Stimulated activated CD4-positive, alpha-beta T cell treated with anti-CD3 and anti-CD28 coated beads, Interleukin-4, amount 100 ng/mL, for 48 hours (primary cell): ENCODE results near the gene FLOT2.
A peak's percentile ranks its signal among the peaks of the same experiment; 100 is the strongest.
"Not testable (repeated sequence)": the region's sequence is repeated elsewhere in the genome, so short reads cannot be mapped to it uniquely, and the experiment has no call there.

Experiments
- DNase-seq, 2 donors: peaks; one replicate each; pipeline ENCODE4 v3.0.0-alpha.2; 2020; ENCODE audit warnings: low read depth in 2 of 2

The FLOT2 gene

GRCh38 chr17:28916302-28916934 lies 18.9 kb upstream of the FLOT2 start:
- DNase-seq = no peak

- no peak for DNase-seq
Measured at GRCh38 chr17:28912938-28913333, 15.4 kb upstream of the FLOT2 start.

DNA sequence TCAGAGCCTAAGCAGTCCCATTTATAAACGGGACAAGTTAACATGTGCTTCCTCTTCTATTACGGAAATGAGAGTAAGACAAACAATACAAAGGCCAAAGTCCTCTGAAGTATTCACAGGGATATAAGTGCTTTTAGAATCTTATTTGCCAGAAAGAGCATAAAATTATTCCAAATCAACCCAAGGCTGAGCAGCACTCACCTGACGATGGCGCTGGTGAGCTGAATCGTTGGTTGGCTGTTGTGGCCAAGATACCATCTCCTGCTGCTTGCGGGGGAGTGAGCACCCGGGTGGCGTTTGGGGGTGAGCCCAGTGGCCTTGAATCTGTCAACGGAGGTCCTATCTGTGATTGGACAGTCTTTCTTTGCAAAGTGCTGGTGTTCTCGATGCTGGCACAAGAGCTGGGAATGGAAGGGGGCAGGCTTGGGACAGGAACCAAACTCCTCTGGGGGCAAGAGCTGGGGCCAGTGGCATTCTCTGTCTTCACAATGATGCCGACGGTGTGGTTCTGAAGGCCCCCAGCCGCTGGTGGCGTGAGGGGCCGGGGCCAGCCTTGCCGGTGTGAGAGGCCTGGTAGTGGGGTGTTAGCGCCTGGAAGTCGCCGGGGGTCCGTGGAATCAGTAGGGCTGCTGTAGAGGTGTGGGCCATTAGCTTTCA lies 14.9 kb upstream of the FLOT2 start:
- DNase-seq = no peak

- DNase-seq = no peak
Measured at GRCh38 chr17:28911411-28912045, 14.0 kb upstream of the FLOT2 start.

- DNase-seq = no peak
Measured at GRCh38 chr17:28910534-28910933, 13.0 kb upstream of the FLOT2 start.

DNA sequence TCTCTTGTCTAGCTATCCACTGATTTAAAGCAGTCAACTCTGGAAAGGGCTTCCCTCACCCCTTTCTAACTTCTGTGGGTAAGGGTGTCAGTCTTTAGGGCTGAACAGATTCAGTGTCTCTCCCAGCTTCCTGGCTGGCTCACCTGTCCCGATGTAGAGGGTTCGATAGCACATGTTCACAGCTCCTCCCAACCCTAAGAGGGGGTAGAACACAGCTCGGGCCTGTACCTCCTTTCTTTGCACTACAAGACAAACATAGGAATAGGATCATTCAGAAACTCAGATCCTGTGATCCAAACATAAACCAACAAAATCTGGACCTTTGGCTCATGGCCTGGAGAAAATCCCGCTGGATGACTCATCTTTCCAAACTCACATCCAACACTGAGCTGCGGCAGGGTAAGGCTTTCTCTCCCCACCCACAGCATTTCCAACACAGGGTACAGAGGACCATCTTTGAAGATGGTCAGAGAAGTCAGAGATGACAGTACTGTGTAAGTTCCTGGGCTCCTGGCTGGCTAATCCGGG lies 11.2 kb upstream of the FLOT2 start:
- no peak for DNase-seq

GRCh38 chr17:28907709-28908475 lies 10.4 kb upstream of the FLOT2 start:
- DNase-seq = no peak

DNA sequence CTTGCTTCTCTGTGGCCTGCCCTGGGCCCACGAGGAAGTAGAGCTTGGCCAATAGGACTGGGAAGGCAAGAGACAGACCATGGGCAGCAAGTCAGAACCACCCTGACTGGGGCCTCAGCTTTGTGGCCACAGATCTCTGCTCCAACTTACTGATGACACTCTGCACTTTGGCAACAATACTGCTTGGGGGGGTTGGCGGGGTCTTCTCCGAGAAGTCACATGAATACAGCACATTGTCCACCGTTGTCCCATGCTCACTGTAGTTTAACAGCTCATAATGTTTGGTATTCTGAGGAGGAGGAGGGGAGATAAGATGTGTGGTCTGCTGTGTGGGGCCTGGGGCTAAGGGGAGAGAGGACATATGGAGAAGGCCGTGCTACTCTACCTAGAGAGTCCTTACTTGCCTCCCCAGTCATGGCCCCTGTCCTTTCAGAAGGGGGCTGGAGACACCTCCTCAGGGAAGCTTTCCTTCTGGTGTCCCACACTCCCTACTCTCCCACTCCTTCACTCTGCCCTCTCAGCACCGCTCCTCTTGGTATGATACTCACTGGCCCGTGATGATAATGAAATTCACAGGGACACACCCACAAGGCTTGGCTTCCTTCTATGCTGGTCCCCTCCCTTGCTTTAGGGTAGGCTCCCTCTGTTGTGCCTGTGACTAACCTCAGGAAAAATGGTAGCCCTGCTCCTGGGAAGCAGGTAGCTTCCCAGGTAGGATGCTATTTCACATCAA lies 9.3 kb upstream of the FLOT2 start:
- DNase-seq = no peak

GRCh38 chr17:28906276-28906675 lies 8.7 kb upstream of the FLOT2 start:
- DNase-seq = no peak

DNA sequence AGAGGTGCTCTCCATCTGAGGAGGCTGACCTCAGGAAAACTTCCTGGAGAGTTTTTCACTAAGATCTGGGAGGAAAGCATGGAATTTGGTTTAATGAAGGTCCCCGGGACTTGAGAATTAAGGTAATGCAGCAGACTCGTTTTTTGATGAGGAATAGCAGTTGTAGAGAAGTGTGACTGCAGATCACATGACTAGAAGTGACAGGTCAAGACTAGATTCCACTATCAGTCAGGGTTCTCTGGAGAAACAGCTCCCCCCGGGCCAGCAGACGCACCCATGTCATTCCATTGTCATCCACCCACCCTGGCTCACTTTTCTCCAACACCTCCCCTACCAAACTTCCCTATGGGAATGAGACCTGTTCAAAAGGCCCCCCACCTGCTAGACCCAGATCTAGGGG lies 7.3 kb upstream of the FLOT2 start:
- DNase-seq = no peak

DNA sequence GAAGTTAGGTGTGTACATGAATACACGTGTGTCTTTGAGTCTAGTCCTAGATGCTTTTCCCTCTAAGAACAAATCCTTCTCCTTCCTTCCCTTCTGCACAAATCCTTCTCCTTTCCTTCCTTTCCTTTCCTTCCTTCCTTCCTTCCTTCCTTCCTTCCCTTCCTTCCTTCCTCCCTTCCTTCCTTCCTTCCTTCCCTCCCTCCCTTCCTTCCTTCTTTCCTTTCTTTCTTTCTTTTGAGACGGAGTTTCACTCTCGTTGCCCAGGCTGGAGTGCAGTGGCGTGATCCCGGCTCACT lies 6.0 kb upstream of the FLOT2 start:
- not testable (repeated sequence) for DNase-seq

GRCh38 chr17:28902819-28903545 lies 5.4 kb upstream of the FLOT2 start, which contains the start of gene DHRS13:
Gene DHRS13 (minus strand): TSS chr17:28903079. CDS start chr17:28902944, 135 bp downstream.
- DNase-seq = peak; percentile 92 to 93

GRCh38 chr17:28901866-28902818 lies 4.6 kb upstream of the FLOT2 start:
- DNase-seq = peak; percentile 49 to 51

- DNase-seq = no peak
Measured at GRCh38 chr17:28900986-28901726, 3.6 kb upstream of the FLOT2 start.

- no peak for DNase-seq
Measured at GRCh38 chr17:28899212-28899815, 1.8 kb upstream of the FLOT2 start.

- no peak for DNase-seq
Measured at GRCh38 chr17:28898527-28898955, 1.0 kb upstream of the FLOT2 start.

- DNase-seq = no peak
Measured at GRCh38 chr17:28897769-28898526, 415 bp upstream of the FLOT2 start.

DNA sequence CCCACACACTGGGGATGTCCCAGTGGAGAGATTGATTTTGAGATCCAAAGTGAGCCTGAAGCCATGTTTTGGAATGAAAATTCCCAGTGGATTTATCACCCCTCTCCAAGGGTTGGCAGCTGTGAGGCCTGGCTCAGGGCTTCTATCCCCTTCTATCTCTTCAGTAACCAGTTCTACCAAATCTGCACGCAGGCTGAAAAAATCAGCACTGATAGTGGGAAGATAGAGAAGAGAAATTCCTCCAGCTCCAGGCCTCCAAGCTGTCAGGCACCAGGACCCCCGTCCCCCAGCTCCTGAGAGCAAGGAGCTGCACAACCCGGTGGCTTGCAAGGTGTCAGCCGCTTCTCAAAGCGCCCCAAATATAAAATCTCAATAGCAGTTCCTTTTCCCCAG lies 1.0 kb downstream of the FLOT2 start:
- no peak for DNase-seq
